ENCODE measurements around the gene CPLX3.

CPLX3 gene

GRCh38 chr15:74845208-74845568 lies 18.8 kb downstream of the CPLX3 start:
- DNase-seq (ENCODE audit: low spot score) = no peak

GRCh38 chr15:74845581-74845980 lies 19.2 kb downstream of the CPLX3 start:
- no peak for DNase-seq (ENCODE audit: low spot score)

DNA sequence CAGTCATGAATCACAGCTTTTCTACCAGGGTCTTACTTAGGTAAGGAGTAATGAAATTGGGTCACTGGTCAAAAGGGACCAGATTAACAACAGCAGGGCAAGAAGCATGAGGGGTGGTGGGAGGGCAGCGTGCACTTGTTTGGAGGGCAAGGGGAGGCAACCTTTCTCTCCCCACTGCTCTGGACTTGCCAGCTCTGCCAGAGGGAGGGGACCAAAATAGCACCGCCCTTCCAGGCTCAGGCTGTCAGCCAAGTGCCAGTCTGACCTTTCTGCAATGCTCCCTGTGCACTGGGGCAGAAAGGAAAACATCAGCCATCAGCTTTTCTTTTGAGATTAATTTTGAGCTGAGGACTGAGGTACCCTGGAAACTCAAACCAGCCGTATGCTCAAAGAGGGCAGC lies 21.0 kb downstream of the CPLX3 start:
- no peak for DNase-seq (ENCODE audit: low spot score)

GRCh38 chr15:74850393-74850792 lies 24.0 kb downstream of the CPLX3 start:
- DNase-seq (ENCODE audit: low spot score) = no peak

DNA sequence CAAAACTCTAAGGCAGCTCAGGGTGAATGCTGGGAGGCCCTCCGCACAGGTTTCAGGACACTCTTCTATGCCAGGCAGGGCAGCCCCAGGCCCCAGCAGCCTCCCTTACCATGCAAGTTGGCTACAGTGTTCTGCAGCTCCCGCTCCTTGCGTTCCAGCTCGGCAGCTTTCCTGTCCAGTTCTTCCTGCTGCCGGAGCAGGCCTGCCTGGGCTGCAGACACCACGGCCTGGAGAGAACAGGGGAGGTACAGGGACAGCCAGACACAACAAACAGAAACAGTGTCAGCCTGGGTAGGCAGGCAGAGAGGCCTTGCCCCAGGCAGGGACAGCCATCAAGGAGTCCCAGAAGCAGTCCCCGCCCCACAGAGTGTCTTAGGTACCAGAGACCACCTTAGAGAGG lies 25.5 kb downstream of the CPLX3 start:
- no peak for DNase-seq (ENCODE audit: low spot score)

DNA sequence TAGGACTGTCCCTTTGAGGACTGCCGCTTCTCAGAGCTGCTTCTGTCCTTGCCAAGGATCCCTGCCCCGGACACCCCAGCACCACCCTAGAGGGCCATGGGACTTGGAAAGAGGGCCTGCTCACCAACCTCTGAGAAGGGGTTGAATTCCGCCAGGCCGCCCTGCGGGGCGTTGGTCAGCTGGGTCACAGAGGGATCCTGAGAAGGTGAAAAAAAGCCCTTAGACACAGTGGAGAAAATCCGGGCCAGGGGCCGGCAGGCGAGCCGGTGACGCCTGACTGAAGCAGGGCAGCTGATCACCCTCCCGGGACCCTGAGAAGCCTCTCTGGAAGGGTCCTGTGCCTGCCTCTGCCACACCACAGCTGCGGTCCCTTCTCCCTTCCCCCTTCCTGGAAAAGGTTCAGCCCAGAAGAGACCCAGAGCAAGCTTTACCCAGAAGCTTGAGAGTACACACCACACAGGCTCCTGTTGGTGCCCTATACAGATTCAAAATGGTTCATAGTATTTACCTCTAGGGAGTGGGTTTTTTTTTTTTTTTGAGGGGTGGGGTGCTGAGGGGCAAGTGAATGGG lies 28.1 kb downstream of the CPLX3 start:
- DNase-seq (ENCODE audit: low spot score) = no peak

GRCh38 chr15:74855857-74856256 lies 29.4 kb downstream of the CPLX3 start:
- DNase-seq (ENCODE audit: low spot score) = no peak

DNA sequence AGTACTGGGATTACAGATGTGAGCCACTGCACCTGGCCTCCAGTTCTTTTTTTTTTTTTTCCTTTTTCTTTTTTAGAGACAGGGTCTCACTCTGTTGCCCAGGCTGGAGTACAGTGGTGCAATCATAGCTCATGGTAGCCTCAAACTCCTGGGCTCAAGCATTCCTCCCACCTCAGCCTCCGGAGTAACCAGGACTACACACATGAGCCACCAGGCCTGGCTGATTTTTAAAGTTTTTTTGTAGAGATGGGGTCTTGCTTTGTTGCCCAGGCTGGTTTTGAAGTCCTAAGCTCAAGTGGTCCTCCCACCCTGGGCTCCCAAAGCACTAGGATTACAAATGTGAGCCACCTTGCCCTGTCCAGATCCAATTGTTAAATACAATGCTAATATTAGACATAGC lies 30.1 kb downstream of the CPLX3 start:
- DNase-seq (ENCODE audit: low spot score) = no peak

DNA sequence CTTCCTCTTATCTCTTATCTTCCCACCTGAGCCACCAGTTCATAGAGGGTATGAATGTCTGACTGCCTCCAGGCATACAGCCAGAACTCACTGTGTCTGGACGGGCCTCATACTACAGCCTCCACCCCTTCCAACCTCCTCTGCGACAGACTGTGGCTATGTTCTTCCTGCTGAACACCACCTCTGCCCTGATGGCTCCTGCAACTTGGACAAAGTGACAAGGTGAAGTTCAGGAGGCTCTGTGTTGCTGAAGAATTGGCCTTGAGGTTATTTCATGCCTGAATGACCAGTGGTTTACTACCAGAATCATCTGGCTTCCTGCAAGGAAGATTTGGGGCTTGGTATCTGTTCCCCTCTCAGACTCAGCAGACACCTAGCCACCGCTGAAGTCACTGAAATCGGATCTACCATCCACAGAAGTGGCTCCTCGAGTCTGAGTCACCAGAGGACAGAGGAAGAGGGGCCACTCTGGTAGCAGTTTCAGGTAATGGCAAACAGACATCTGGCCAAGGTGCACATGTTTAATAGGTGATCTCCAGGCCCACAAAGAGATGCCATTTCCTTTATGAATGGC lies 30.7 kb downstream of the CPLX3 start:
- no peak for DNase-seq (ENCODE audit: low spot score)

DNA sequence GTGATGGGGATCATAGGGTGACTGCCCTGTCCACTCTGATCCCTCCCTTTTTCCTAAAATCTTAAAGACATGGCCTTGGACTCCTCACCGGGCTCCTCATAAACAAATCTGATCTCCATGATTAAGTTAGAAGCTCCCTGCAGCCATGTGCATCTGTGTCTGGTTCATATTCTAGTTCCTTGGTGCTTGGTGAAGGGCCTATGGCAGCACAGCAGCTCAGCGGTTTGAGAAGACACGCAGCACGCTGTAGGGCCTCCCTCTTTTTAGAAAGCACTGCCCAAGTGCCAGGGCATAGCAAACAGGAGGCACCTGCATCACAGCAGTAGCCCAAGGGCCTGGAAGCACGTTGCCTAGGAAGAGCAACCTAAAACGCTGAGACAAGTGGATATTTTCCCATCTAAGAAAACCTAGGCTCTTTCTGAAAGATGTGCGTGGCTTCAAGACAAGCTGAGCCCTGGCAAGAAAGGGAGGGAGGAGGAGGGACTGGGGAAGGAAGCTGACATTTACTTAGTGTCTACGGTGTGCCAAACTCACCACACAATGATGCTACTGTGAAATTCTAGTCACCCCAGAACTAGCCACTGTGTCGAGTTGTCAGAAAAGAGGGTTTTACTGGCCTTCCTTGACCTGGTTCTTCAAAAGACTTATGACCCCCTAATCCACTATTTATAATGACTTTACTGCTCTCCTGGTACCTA lies 31.4 kb downstream of the CPLX3 start:
- DNase-seq (ENCODE audit: low spot score) = no peak

DNA sequence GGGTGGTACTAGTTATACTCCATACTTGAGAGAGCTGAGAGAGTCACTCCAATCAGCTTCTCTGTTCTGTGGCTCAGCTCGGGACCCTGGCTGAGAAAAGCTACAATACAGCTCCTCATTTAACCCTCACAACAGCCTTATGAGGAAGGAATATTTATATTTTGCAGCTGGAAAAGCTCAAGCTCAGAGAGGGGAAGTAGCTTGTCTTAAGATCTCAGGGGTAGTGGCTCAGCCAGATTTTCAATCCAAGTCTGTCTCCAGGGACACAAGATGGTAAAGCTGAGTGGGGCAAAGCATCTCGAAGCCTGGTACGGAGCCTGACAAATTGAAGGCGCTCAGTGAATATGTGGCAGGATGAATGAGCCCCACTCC lies 31.9 kb downstream of the CPLX3 start:
- DNase-seq (ENCODE audit: low spot score) = no peak

DNA sequence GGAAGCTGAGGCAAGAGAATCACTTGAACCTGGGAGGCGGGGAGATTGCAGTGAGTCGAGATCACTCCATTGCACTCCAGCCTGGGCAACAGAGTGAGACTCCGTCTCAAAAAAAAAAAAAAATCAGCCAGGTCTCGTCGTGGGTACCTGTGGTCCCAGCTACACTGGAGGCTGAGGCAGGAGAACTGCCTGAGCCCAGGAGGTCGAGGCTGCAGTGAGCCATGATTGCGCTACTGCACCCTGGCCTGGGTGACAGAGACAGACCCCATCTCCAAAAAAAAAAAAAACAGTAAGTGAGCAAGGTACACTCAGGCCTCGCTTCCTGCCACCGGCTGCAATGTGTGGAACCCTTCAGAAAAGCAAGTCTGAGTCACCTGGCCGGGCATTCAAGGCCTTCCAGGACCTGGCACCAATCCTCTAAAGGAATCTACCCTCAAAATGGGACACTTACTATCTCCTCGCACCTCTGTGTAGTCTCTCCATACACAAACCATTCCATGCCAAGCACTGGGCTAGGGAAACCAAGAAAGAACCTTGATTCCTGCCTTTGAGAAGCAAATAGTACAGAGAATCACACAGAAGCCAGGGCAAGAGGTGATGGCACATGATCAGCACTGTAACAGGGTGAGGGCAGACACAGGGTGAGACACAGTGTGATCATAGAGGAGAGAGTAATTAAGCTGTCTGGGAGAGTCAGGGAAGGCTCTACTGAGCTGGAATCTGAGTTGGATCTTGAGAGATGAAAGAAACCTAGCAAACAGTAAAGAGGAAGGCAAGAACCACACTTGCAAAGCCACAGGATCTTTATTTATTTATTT lies 37.0 kb downstream of the CPLX3 start:
- no peak for DNase-seq (ENCODE audit: low spot score)

DNA sequence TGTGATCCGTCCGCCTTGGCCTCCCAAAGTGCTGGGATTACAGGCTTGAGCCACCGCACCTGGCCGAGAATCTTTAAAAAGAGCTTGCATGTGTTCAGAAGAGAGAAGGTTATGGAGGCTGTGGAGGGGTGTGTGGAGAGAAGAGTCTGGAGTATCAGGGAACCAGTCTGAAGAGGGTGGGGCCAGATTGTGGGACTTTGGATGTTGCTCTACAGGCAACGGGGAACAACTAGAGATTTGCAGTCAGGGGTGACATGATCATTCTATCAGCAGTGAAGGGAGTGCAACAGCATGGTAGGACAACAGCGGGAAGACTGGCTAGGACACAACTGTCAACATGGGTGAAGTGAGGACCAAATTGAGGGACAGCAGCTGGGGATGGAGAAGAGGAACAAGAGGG lies 37.9 kb downstream of the CPLX3 start:
- DNase-seq (ENCODE audit: low spot score) = no peak

DNA sequence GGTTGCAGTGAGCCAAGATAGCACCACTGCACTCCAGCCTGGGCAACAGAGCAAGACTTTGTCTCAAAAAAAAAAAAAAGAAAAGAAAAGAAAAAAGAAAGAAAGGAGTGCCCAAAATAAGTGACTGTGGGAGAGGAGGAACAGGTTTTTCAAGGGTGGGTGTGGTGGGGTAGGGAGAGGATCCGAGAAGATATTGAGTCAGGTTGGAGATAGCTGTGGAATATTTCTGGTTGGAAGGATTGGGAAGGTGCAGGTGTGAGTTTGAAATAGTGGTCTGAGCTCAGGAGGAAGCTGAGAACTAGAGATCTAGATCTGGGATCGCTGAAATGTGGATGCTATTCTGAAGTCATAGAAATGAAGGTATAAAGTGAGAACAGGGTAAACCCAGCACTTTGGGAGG lies 38.9 kb downstream of the CPLX3 start:
- DNase-seq (ENCODE audit: low spot score) = no peak

- DNase-seq (ENCODE audit: low spot score) = no peak
These were observed 39.7 kb downstream of the CPLX3 start for GRCh38 chr15:74866090-74866489.

GRCh38 chr15:74867466-74868038 lies 41.1 kb downstream of the CPLX3 start:
- no peak for DNase-seq (ENCODE audit: low spot score)

DNA sequence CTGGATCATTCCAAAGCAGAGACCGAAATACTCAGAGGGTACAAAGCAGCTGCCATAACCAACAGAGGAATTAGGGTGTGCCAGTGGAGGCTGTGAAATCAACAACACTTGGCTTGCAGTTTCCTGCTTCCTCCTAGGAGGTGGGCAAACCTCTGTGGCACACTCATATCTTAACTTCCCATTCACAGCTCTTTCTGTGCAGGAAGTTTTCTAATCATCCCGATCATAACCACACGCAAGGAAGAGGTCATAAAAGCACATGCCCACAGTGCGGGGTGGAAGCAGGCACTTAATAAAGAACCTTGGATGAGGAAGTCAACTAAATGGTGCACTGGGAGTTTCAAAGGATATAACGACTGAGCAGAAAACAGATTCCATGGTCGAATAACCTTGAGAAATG lies 41.6 kb downstream of the CPLX3 start:
- no peak for DNase-seq (ENCODE audit: low spot score)

- no peak for DNase-seq (ENCODE audit: low spot score)
These were observed 42.9 kb downstream of the CPLX3 start for GRCh38 chr15:74869372-74869725.

- DNase-seq (ENCODE audit: low spot score) = no peak
These were observed 43.4 kb downstream of the CPLX3 start for GRCh38 chr15:74869726-74870407.

- no peak for DNase-seq (ENCODE audit: low spot score)
These were observed 44.2 kb downstream of the CPLX3 start for GRCh38 chr15:74870436-74871215.

DNA sequence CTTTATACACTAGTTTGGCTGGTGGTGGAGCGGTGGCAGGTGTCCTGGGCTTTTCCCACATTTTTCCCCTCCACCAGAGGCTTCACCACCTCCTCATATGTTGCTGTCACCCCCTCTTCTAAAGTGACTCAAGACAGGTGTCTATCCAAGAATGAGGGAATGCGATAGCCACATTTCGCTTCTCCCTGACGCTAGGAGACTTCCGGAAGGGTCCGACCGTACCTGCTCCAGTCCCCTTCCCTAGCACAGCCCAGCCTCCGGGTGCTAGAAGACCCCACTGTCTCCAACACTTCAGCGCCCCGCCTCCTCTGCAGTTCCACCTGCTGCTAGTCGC lies 46.2 kb downstream of the CPLX3 start:
- DNase-seq (ENCODE audit: low spot score) = no peak

Measured in HuH-7 (cell line).